Kasumi-1 (cell line): Measurements from ENCODE around the gene HES3.

ENCODE experiments used
- DNase-seq, 2 experiments: peaks; one replicate each; lab custom pipeline; 2025; lab: John Stamatoyannopoulos, UW

HES3 gene

GRCh38 chr1:6262555-6263420 lies 18.8 kb downstream of the HES3 start:
- DNase-seq, result no peak

- DNase-seq, result no peak
Observed at GRCh38 chr1:6263716-6264115, 19.7 kb downstream of the HES3 start.

GRCh38 chr1:6265151-6265550 lies 21.2 kb downstream of the HES3 start:
- no peak for DNase-seq

- DNase-seq, result no peak
Observed at GRCh38 chr1:6266641-6267040, 22.7 kb downstream of the HES3 start.

- DNase-seq, result no peak
Observed at GRCh38 chr1:6267686-6268322, 23.8 kb downstream of the HES3 start.

GRCh38 chr1:6268415-6268814 lies 24.4 kb downstream of the HES3 start:
- DNase-seq, result no peak

GRCh38 chr1:6269296-6269695 lies 25.3 kb downstream of the HES3 start:
- DNase-seq, result no peak

GRCh38 chr1:6269720-6270400 lies 25.9 kb downstream of the HES3 start:
- no peak for DNase-seq

- no peak for DNase-seq
Observed at GRCh38 chr1:6270401-6270800, 26.4 kb downstream of the HES3 start.

GRCh38 chr1:6271006-6271405 lies 27.0 kb downstream of the HES3 start:
- no peak for DNase-seq

GRCh38 chr1:6271554-6271953 lies 27.6 kb downstream of the HES3 start:
- no peak for DNase-seq

- no peak for DNase-seq
Observed at GRCh38 chr1:6272452-6272851, 28.5 kb downstream of the HES3 start.

- no peak for DNase-seq
Observed at GRCh38 chr1:6272868-6273267, 28.9 kb downstream of the HES3 start.

GRCh38 chr1:6273380-6273891 lies 29.5 kb downstream of the HES3 start:
- DNase-seq, result no peak

GRCh38 chr1:6274102-6274501 lies 30.1 kb downstream of the HES3 start:
- no peak for DNase-seq

GRCh38 chr1:6274622-6275139 lies 30.7 kb downstream of the HES3 start:
- DNase-seq, result no peak

GRCh38 chr1:6275826-6276782 lies 32.1 kb downstream of the HES3 start:
- no peak for DNase-seq

GRCh38 chr1:6276811-6277555 lies 33.0 kb downstream of the HES3 start:
- DNase-seq, result no peak

- DNase-seq, result no peak
Observed at GRCh38 chr1:6278263-6278662, 34.3 kb downstream of the HES3 start.

GRCh38 chr1:6279066-6279465 lies 35.1 kb downstream of the HES3 start:
- DNase-seq, result no peak
